Skeletal muscle cell (primary cell): ENCODE data around the gene B3GNT2.
"Not testable (repeated sequence)": the region's sequence is repeated elsewhere in the genome, so short reads cannot be mapped to it uniquely, and the experiment has no call there.

Source experiments
- DNase-seq: peaks from one replicate; pipeline ENCODE4 v3.0.0-alpha.2; 2010; ENCODE audit warnings: low read depth
- H3K4me3 ChIP-seq: 2 replicates; pipeline ENCODE4 v1.5.1; 2011; ENCODE audit warnings: low read depth, mild to moderate bottlenecking, control low read depth, low read length, moderate library complexity

The B3GNT2 gene

GRCh38 chr2:62195421-62196277 is at the start of gene B3GNT2:
B3GNT2 (plus strand) TSS chr2:62196115; CDS start chr2:62222221, 26,106 bp downstream.
- peak within 1 kb of the TSS; percentile 82 for H3K4me3 ChIP-seq
- no peak for DNase-seq

GRCh38 chr2:62146790-62147189 is 49.1 kb upstream of the B3GNT2 start:
- not testable (repeated sequence) for H3K4me3 ChIP-seq, DNase-seq

- DNase-seq, result peak; percentile 89
- no peak overlapping the region for H3K4me3 ChIP-seq
Measured at GRCh38 chr2:62147610-62148301, 48.2 kb upstream of the B3GNT2 start.

GRCh38 chr2:62149708-62150107 is 46.2 kb upstream of the B3GNT2 start:
- peak; percentile 98 for DNase-seq
- no peak overlapping the region for H3K4me3 ChIP-seq

GRCh38 chr2:62150597-62151305 is 45.2 kb upstream of the B3GNT2 start:
- H3K4me3 ChIP-seq, result no peak overlapping the region

GRCh38 chr2:62151306-62151638 is 44.6 kb upstream of the B3GNT2 start:
- no peak overlapping the region for H3K4me3 ChIP-seq
- DNase-seq, result no peak

More at GRCh38 chr2:62150597-62151305, 45.2 kb upstream of the B3GNT2 start:
- DNase-seq, result no peak

- DNase-seq, result peak; percentile 4
- H3K4me3 ChIP-seq, result no peak overlapping the region
Measured at GRCh38 chr2:62152000-62152399, 43.9 kb upstream of the B3GNT2 start.

GRCh38 chr2:62156861-62157496 is 38.9 kb upstream of the B3GNT2 start:
- DNase-seq, result no peak
- H3K4me3 ChIP-seq, result no peak overlapping the region

GRCh38 chr2:62158444-62159121 is 37.3 kb upstream of the B3GNT2 start:
- H3K4me3 ChIP-seq, result no peak overlapping the region
- DNase-seq, result no peak

- DNase-seq, H3K4me3 ChIP-seq: not testable (repeated sequence)
Measured at GRCh38 chr2:62160691-62161090, 35.2 kb upstream of the B3GNT2 start.

GRCh38 chr2:62163106-62163831 is 32.6 kb upstream of the B3GNT2 start:
- no peak for DNase-seq
- H3K4me3 ChIP-seq, result no peak overlapping the region

GRCh38 chr2:62163834-62164233 is 32.1 kb upstream of the B3GNT2 start:
- no peak overlapping the region for H3K4me3 ChIP-seq
- DNase-seq, result no peak

GRCh38 chr2:62175728-62176127 is 20.2 kb upstream of the B3GNT2 start:
- no peak overlapping the region for H3K4me3 ChIP-seq
- no peak for DNase-seq

- DNase-seq, result no peak
- H3K4me3 ChIP-seq, result no peak overlapping the region
Measured at GRCh38 chr2:62176801-62177200, 19.1 kb upstream of the B3GNT2 start.

- no peak overlapping the region for H3K4me3 ChIP-seq
Measured at GRCh38 chr2:62177392-62178049, 18.4 kb upstream of the B3GNT2 start.

GRCh38 chr2:62178741-62179271 is 17.1 kb upstream of the B3GNT2 start:
- no peak overlapping the region for H3K4me3 ChIP-seq
- DNase-seq, result no peak

More at GRCh38 chr2:62177392-62178049, 18.4 kb upstream of the B3GNT2 start:
- no peak for DNase-seq

GRCh38 chr2:62180975-62181374 is 14.9 kb upstream of the B3GNT2 start:
- DNase-seq, result no peak
- H3K4me3 ChIP-seq, result no peak overlapping the region

- no peak overlapping the region for H3K4me3 ChIP-seq
- no peak for DNase-seq
Measured at GRCh38 chr2:62181843-62182242, 14.1 kb upstream of the B3GNT2 start.
